Measurements from ENCODE around the gene PRR5L.
A peak's percentile ranks its signal among the peaks of the same experiment; 100 is the strongest.

Gene PRR5L

DNA sequence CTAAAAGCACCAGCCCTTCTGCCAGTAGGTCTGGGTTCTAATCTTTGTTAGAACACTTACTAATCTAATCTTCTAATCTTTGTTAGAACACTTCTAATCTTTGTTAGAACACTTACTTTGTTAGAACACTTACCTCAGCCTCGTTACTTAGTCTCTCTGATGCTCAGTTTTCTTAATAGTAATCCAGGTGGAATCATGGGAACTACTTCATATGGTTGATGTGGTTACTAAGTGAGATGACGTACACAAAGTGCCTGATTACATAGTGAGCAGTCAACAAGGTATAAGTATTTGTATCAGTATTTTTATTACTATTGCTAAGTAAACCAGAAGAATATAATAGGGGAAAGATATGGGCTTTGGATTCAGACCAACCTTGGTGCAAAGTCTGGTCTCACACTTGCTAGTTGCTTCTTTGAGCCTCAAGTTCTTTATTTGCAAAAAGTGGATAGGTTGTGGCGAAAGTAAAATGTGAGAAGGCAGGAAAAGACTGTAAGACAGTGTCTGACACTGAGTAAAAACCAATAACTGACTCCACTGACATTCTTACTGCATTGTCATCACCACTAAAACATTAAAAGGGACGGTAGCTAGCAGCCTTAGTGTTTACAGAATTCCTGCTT, 130.2 kb downstream of the PRR5L start:
- DNase-seq (ENCODE audit: low spot score): no peak
- WGBS, 2 donors (ENCODE audit: extremely low coverage in 2 of 2, insufficient read length in 2 of 2, insufficient replicate concordance in 1 of 2): no CpG with 5 or more reads among the region's 4 CpGs
- no peak overlapping the region for H2BK120ac ChIP-seq (ENCODE audit: low read depth, low read length)
- no peak overlapping the region for H2BK12ac ChIP-seq (ENCODE audit: low read length)
- no peak overlapping the region for H2BK15ac ChIP-seq (ENCODE audit: low read length)
- H3K27ac ChIP-seq (replicated peaks; ENCODE audit: low read length): no peak overlapping the region
- no peak overlapping the region for H2AK5ac ChIP-seq (ENCODE audit: low read depth, low read length)
- no peak overlapping the region for H3K18ac ChIP-seq (ENCODE audit: low read length)
- H3K4me2 ChIP-seq (ENCODE audit: insufficient read depth, low read length, poor library complexity, severe bottlenecking): no peak overlapping the region
- no peak overlapping the region for H2BK5ac ChIP-seq (ENCODE audit: low read length)
- no peak overlapping the region for H3K9ac ChIP-seq (ENCODE audit: low read depth, low read length, poor library complexity)
- no peak overlapping the region for H3K4me3 ChIP-seq (ENCODE audit: low read length in 2 of 2)
- H2AFZ ChIP-seq (ENCODE audit: low read length): no peak overlapping the region
- H3K4ac ChIP-seq (ENCODE audit: low read length): no peak overlapping the region
- H3K36me3 ChIP-seq (replicated peaks in 1 of 2; ENCODE audit: control insufficient read depth in 2 of 2, insufficient read depth in 2 of 2, low read length in 2 of 2): peaks cover 0 to 94% of the 10 kb centered on the region in 2 donors
- H3K23ac ChIP-seq (ENCODE audit: low read depth, low read length, poor library complexity): no peak overlapping the region
- no peak overlapping the region for H3K14ac ChIP-seq (ENCODE audit: low read length)
- no peaks in the 10 kb centered on the region for H3K27me3 ChIP-seq (ENCODE audit: control insufficient read depth in 3 of 3, insufficient read depth in 3 of 3, low read depth in 1 of 3, low read length in 3 of 3)
- H3K9me3 ChIP-seq (replicated peaks in 1 of 2; ENCODE audit: control insufficient read depth in 2 of 2, insufficient read depth in 1 of 2, low read depth in 1 of 2, low read length in 2 of 2): no peaks in the 10 kb centered on the region
- no peaks in the 10 kb centered on the region for H3K79me1 ChIP-seq (ENCODE audit: low read depth, low read length)
- no peak overlapping the region for H4K8ac ChIP-seq (ENCODE audit: low read depth, low read length)
- peaks cover 0 to 5% of the 10 kb centered on the region in 2 donors for H3K4me1 ChIP-seq (ENCODE audit: control insufficient read depth in 2 of 2, insufficient read depth in 1 of 2, low read depth in 1 of 2, low read length in 2 of 2)
- H4K91ac ChIP-seq (ENCODE audit: low read depth, low read length, poor library complexity): no peak overlapping the region

DNA sequence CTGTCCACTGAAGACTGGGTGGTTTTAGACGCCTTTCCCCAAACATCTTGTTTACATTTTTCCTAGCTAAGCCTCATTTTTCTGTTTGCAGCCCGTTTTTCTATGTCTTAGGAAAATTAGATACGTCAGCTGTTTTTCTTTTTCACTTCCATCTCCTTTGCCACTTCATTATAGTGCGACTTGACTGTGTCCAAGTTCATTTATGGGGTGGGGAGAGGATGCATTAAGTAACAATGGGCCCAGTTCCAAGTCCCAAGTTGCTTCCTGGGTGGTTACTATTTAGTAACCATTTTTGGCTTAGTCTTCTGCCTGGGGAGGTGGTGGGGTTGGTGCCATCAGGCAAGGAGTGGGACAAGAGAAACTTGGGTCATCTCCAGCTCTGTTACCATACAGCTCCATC, 131.0 kb downstream of the PRR5L start:
- Histone ChIP-seq H3K4ac (ENCODE audit: low read length) (no peak overlapping the region), H2AFZ (ENCODE audit: low read length) (no peak overlapping the region), H3K4me2 (ENCODE audit: insufficient read depth, low read length, poor library complexity, severe bottlenecking) (no peak overlapping the region), H3K27ac (replicated peaks; ENCODE audit: low read length) (no peak overlapping the region), H2BK12ac (ENCODE audit: low read length) (no peak overlapping the region), H3K4me1 (ENCODE audit: control insufficient read depth in 2 of 2, insufficient read depth in 1 of 2, low read depth in 1 of 2, low read length in 2 of 2) (peaks cover 0 to 5% of the 10 kb centered on the region in 2 donors), H2AK5ac (ENCODE audit: low read depth, low read length) (no peak overlapping the region), H3K27me3 (ENCODE audit: control insufficient read depth in 3 of 3, insufficient read depth in 3 of 3, low read depth in 1 of 3, low read length in 3 of 3) (no peaks in the 10 kb centered on the region), H3K79me1 (ENCODE audit: low read depth, low read length) (no peaks in the 10 kb centered on the region), H4K8ac (ENCODE audit: low read depth, low read length) (no peak overlapping the region), H3K18ac (ENCODE audit: low read length) (no peak overlapping the region), H3K14ac (ENCODE audit: low read length) (no peak overlapping the region), H3K9ac (ENCODE audit: low read depth, low read length, poor library complexity) (no peak overlapping the region), H4K91ac (ENCODE audit: low read depth, low read length, poor library complexity) (no peak overlapping the region), H2BK5ac (ENCODE audit: low read length) (no peak overlapping the region), H3K36me3 (replicated peaks in 1 of 2; ENCODE audit: control insufficient read depth in 2 of 2, insufficient read depth in 2 of 2, low read length in 2 of 2) (peaks cover 0 to 94% of the 10 kb centered on the region in 2 donors), H2BK15ac (ENCODE audit: low read length) (no peak overlapping the region), H3K4me3 (ENCODE audit: low read length in 2 of 2) (no peak overlapping the region), H2BK120ac (ENCODE audit: low read depth, low read length) (no peak overlapping the region), H3K23ac (ENCODE audit: low read depth, low read length, poor library complexity) (no peak overlapping the region), H3K9me3 (replicated peaks in 1 of 2; ENCODE audit: control insufficient read depth in 2 of 2, insufficient read depth in 1 of 2, low read depth in 1 of 2, low read length in 2 of 2) (no peaks in the 10 kb centered on the region)
- DNase-seq (ENCODE audit: low spot score): no peak
- WGBS, 2 donors (ENCODE audit: extremely low coverage in 2 of 2, insufficient read length in 2 of 2, insufficient replicate concordance in 1 of 2): no CpG with 5 or more reads among the region's 4 CpGs

DNA sequence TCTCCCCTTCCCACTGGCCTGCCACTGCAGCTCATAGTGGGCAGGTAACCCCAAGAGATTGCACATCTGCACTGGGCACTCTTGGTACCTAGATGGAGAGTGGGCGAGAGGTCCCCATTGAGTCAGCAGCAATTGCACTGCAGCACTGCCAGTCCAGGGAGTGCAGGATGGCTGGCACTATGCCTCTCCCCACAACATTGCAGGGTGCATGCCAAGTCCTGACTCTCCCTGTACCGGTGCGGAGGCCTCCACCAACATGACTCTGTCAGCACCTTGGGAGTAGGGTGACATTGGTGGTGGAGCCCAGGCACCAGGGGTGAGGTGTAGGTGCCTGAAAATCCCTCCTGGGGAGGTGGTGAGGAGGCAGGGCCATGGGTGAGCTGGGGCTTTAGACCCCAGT, 131.8 kb downstream of the PRR5L start:
- no CpG with 5 or more reads among the region's 3 CpGs for WGBS, 2 donors (ENCODE audit: extremely low coverage in 2 of 2, insufficient read length in 2 of 2, insufficient replicate concordance in 1 of 2)
- Histone ChIP-seq H3K27me3 (ENCODE audit: control insufficient read depth in 3 of 3, insufficient read depth in 3 of 3, low read depth in 1 of 3, low read length in 3 of 3) (no peaks in the 10 kb centered on the region), H3K23ac (ENCODE audit: low read depth, low read length, poor library complexity) (no peak overlapping the region), H3K14ac (ENCODE audit: low read length) (no peak overlapping the region), H3K4me2 (ENCODE audit: insufficient read depth, low read length, poor library complexity, severe bottlenecking) (no peak overlapping the region), H3K36me3 (replicated peaks in 1 of 2; ENCODE audit: control insufficient read depth in 2 of 2, insufficient read depth in 2 of 2, low read length in 2 of 2) (peaks cover 2 to 95% of the 10 kb centered on the region in 2 donors), H3K9me3 (replicated peaks in 1 of 2; ENCODE audit: control insufficient read depth in 2 of 2, insufficient read depth in 1 of 2, low read depth in 1 of 2, low read length in 2 of 2) (no peaks in the 10 kb centered on the region), H4K91ac (ENCODE audit: low read depth, low read length, poor library complexity) (no peak overlapping the region), H3K18ac (ENCODE audit: low read length) (no peak overlapping the region), H2BK5ac (ENCODE audit: low read length) (peak overlapping the region; percentile 7), H2AFZ (ENCODE audit: low read length) (no peak overlapping the region), H3K9ac (ENCODE audit: low read depth, low read length, poor library complexity) (no peak overlapping the region), H3K4me3 (ENCODE audit: low read length in 2 of 2) (no peak overlapping the region), H2BK120ac (ENCODE audit: low read depth, low read length) (no peak overlapping the region), H2AK5ac (ENCODE audit: low read depth, low read length) (no peak overlapping the region), H2BK12ac (ENCODE audit: low read length) (no peak overlapping the region), H3K27ac (replicated peaks; ENCODE audit: low read length) (no peak overlapping the region), H3K4me1 (ENCODE audit: control insufficient read depth in 2 of 2, insufficient read depth in 1 of 2, low read depth in 1 of 2, low read length in 2 of 2) (peaks cover 0 to 2% of the 10 kb centered on the region in 2 donors), H2BK15ac (ENCODE audit: low read length) (no peak overlapping the region), H4K8ac (ENCODE audit: low read depth, low read length) (no peak overlapping the region), H3K4ac (ENCODE audit: low read length) (no peak overlapping the region), H3K79me1 (ENCODE audit: low read depth, low read length) (no peaks in the 10 kb centered on the region)
- DNase-seq (ENCODE audit: low spot score): no peak

DNA sequence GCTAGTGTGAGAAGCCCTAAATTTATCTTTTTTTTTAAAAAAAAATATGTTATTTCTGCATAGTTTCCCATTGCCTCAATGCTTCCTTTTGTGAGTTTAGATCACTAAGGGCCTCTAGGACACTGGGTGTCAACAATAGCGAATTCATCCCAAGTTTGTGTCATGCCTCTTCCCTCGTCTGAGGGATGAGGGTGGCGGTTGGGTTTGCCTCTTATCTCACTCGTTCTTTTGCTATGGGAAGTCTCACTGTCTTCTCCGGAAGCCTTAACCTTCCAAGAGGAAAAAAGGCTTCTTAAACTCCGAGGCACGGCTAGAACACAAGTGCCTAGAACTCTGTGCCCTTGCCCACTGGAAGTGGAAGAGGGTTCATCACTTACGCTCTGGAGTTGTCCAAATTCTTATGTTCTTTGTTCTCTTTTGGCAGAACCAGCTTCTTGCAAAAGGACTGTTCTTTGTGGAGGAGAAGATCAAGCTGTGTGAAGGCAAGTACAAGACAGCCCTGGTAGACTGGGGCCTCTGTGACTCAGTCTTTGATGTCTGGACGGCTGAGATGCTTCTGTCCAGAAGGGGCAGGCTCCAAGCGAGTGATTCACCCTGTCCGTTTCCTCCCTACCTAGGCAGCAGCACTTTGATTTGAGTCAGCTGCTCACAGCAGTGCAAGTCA, 135.5 kb downstream of the PRR5L start:
- no CpG with 5 or more reads among the region's 11 CpGs for WGBS, 2 donors (ENCODE audit: extremely low coverage in 2 of 2, insufficient read length in 2 of 2, insufficient replicate concordance in 1 of 2)
- Histone ChIP-seq H2BK120ac (ENCODE audit: low read depth, low read length) (no peak overlapping the region), H3K27me3 (ENCODE audit: control insufficient read depth in 3 of 3, insufficient read depth in 3 of 3, low read depth in 1 of 3, low read length in 3 of 3) (no peaks in the 10 kb centered on the region), H3K14ac (ENCODE audit: low read length) (no peak overlapping the region), H3K9me3 (replicated peaks in 1 of 2; ENCODE audit: control insufficient read depth in 2 of 2, insufficient read depth in 1 of 2, low read depth in 1 of 2, low read length in 2 of 2) (no peaks in the 10 kb centered on the region), H3K36me3 (replicated peaks in 1 of 2; ENCODE audit: control insufficient read depth in 2 of 2, insufficient read depth in 2 of 2, low read length in 2 of 2) (peaks cover 8 to 95% of the 10 kb centered on the region in 2 donors), H2BK12ac (ENCODE audit: low read length) (no peak overlapping the region), H3K4me3 (ENCODE audit: low read length in 2 of 2) (no peak overlapping the region), H3K9ac (ENCODE audit: low read depth, low read length, poor library complexity) (no peak overlapping the region), H3K4me1 (ENCODE audit: control insufficient read depth in 2 of 2, insufficient read depth in 1 of 2, low read depth in 1 of 2, low read length in 2 of 2) (no peaks in the 10 kb centered on the region), H2BK15ac (ENCODE audit: low read length) (no peak overlapping the region), H2AFZ (ENCODE audit: low read length) (no peak overlapping the region), H3K23ac (ENCODE audit: low read depth, low read length, poor library complexity) (no peak overlapping the region), H3K4ac (ENCODE audit: low read length) (no peak overlapping the region), H3K27ac (replicated peaks; ENCODE audit: low read length) (no peak overlapping the region), H3K79me1 (ENCODE audit: low read depth, low read length) (no peaks in the 10 kb centered on the region), H4K91ac (ENCODE audit: low read depth, low read length, poor library complexity) (no peak overlapping the region), H3K4me2 (ENCODE audit: insufficient read depth, low read length, poor library complexity, severe bottlenecking) (no peak overlapping the region), H3K18ac (ENCODE audit: low read length) (no peak overlapping the region), H2BK5ac (ENCODE audit: low read length) (no peak overlapping the region), H2AK5ac (ENCODE audit: low read depth, low read length) (no peak overlapping the region), H4K8ac (ENCODE audit: low read depth, low read length) (no peak overlapping the region)
- DNase-seq (ENCODE audit: low spot score): no peak
